K562 (cell line): ENCODE measurements around the gene CUL9. TPM values are rescaled to one million over a fixed set of nuclear protein-coding genes. Genes with fewer than 3 reads are reported as not detected.

Experiments
- ATAC-seq: fragments of 200-7000 bp; cut with Tn5 transposase; 3 replicates; pipeline ENCODE4 v1.9.1; 2020; ENCODE audit warnings: moderate library complexity
- BruUV-seq: library from RNA; stranded (reverse); fragments of 400-500 nt; replicated peaks from 2 replicates; lab custom pipeline; 2021; lab: Mats Ljungman, UMichigan
- CTCF ChIA-PET: fragments of 300-600 bp; formaldehyde crosslinking; extraction: SDS; loops from one replicate; lab custom pipeline; 2021; ENCODE audit warnings: low intra/inter-chr PET ratio; lab: Yijun Ruan, JAX
- POLR2A ChIA-PET: fragments of 300-600, 350-650 bp; sonication (Branson Sonifier 250); formaldehyde crosslinking; extraction: SDS; loops from one replicate; lab custom pipeline; 2021; ENCODE audit warnings: antibody characterized with exemption, inconsistent platforms; lab: Yijun Ruan, JAX
- DNase-seq, 4 experiments: peaks; one replicate each; pipeline versions ENCODE4 v3.0.0 to v3.0.0-alpha.2; 2011 to 2018; ENCODE audit warnings: low spot score in 3 of 4, mixed read lengths in 3 of 4; ENCODE audit errors: extremely low read depth in 1 of 4
- FAIRE-seq: peaks from 2 replicates; lab custom pipeline; 2011; peaks lifted over from hg19 to GRCh38; lab: Jason Lieb, UNC
- H2AFZ ChIP-seq: 2 replicates; pipeline ENCODE4 v1.6.0; 2011; ENCODE audit warnings: low read depth, low read length, control low read depth, inconsistent platforms
- H3K27ac ChIP-seq: fragments of 200-600 bp; 3 replicates; pipeline ENCODE4 v1.8.0; 2011; ENCODE audit warnings: low read depth, mild to moderate bottlenecking, control low read depth, inconsistent platforms, low read length, moderate library complexity, mixed read lengths; ENCODE audit errors: extremely low read depth
- H3K27me3 ChIP-seq, 2 experiments: fragments of 300-600 bp in 1 of 2; 2 replicates in 1 of 2; 3 replicates in 1 of 2; pipeline versions ENCODE4 v1.6.0 to v1.8.0; 2011; ENCODE audit warnings: inconsistent platforms in 2 of 2, low read length in 2 of 2, mild to moderate bottlenecking in 1 of 2, mixed read lengths in 1 of 2, moderate library complexity in 1 of 2; ENCODE audit not compliant: control insufficient read depth in 2 of 2, insufficient read depth in 2 of 2
- H3K36me3 ChIP-seq: fragments of 300-600 bp; 3 replicates; pipeline ENCODE4 v1.8.0; 2011; ENCODE audit warnings: mild to moderate bottlenecking, low read length, inconsistent platforms; ENCODE audit not compliant: control insufficient read depth, insufficient read depth
- H3K4me1 ChIP-seq, 2 experiments: fragments of 200-600 bp in 1 of 2; replicated peaks in 1 of 2; 2 replicates in 1 of 2; 3 replicates in 1 of 2; pipeline versions ENCODE4 v1.5.1 to v1.8.0; 2011; ENCODE audit warnings: inconsistent platforms in 2 of 2, low read length in 2 of 2, mild to moderate bottlenecking in 1 of 2, mixed read lengths in 1 of 2, moderate library complexity in 1 of 2; ENCODE audit not compliant: control insufficient read depth in 2 of 2, insufficient read depth in 2 of 2
- H3K4me2 ChIP-seq: 2 replicates; pipeline ENCODE4 v1.6.1; 2011; ENCODE audit warnings: low read length, control low read depth, inconsistent platforms, mixed read lengths; ENCODE audit not compliant: insufficient read depth
- H3K4me3 ChIP-seq: fragments of 200-600 bp; sonication (generic), shearing (Covaris generic); 2 replicates; pipeline ENCODE4 v1.5.1; 2016; ENCODE audit warnings: control low read depth, inconsistent platforms
- H3K79me2 ChIP-seq: fragments of 200-600 bp; 3 replicates; pipeline ENCODE4 v1.8.0; 2011; ENCODE audit warnings: low read length, inconsistent platforms; ENCODE audit not compliant: control insufficient read depth, insufficient read depth
- H3K9ac ChIP-seq, 2 experiments: 2 replicates each; pipeline versions ENCODE4 v1.6.0 to v1.6.1; 2011; ENCODE audit warnings: low read depth in 2 of 2, low read length in 2 of 2, control low read depth in 1 of 2, inconsistent platforms in 1 of 2, mild to moderate bottlenecking in 1 of 2, mixed read lengths in 1 of 2; ENCODE audit not compliant: insufficient read depth in 1 of 2
- H3K9me1 ChIP-seq: one replicate; pipeline ENCODE4 v1.6.0; 2011; ENCODE audit warnings: inconsistent platforms, mild to moderate bottlenecking, low read length, moderate library complexity; ENCODE audit not compliant: control insufficient read depth, insufficient read depth
- H3K9me3 ChIP-seq: replicated peaks from 2 replicates; pipeline ENCODE4 v1.5.1; 2011; ENCODE audit warnings: low read depth, low read length, inconsistent platforms; ENCODE audit not compliant: control insufficient read depth, insufficient read depth
- H4K20me1 ChIP-seq: replicated peaks from 2 replicates; pipeline ENCODE4 v1.6.1; 2011; ENCODE audit warnings: low read length, inconsistent platforms, mixed read lengths; ENCODE audit not compliant: control insufficient read depth, insufficient read depth
- CREBBP ChIP-seq: IDR thresholded peaks from one replicate; pipeline ENCODE4 v1.6.1; 2012; ENCODE audit warnings: low read depth, mild to moderate bottlenecking, control low read depth, inconsistent platforms, low read length
- MAFF ChIP-seq: IDR thresholded peaks from 2 replicates; pipeline ENCODE4 v1.6.1; 2012; ENCODE audit warnings: low read length, improper control_type of control experiment
- MECOM ChIP-seq: fragments of 250-450 bp; sonication (Bioruptor Pico); IDR thresholded peaks from 2 replicates; pipeline ENCODE4 v1.8.0; 2022; ENCODE audit warnings: inconsistent platforms
- NCOA1 ChIP-seq: fragments of 450-650 bp; IDR thresholded peaks from 2 replicates; pipeline ENCODE4 v1.6.1; 2016; ENCODE audit warnings: low read depth
- POLR2A ChIP-seq: fragments of 450-650 bp; conservative IDR thresholded peaks from 2 replicates; pipeline ENCODE4 v1.6.1; 2016
- XRCC3 ChIP-seq: fragments of 450-650 bp; IDR thresholded peaks from 2 replicates; pipeline ENCODE4 v1.6.1; 2017; ENCODE audit warnings: mild to moderate bottlenecking, moderate library complexity
- ZNF311 ChIP-seq: fragments of 250-450 bp; sonication (Bioruptor Pico); IDR thresholded peaks from 2 replicates; pipeline ENCODE4 v1.4.0; 2020; ENCODE audit warnings: mild to moderate bottlenecking, moderate library complexity
- ZNF431 ChIP-seq: sonication (generic); formaldehyde crosslinking; IDR thresholded peaks from 2 replicates; pipeline ENCODE4 v1.8.0; 2022; ENCODE audit warnings: mild to moderate bottlenecking, missing genetic modification reagents
- ZNF695 ChIP-seq: fragments of 450-650 bp; formaldehyde crosslinking; IDR thresholded peaks from 2 replicates; pipeline ENCODE4 v1.4.0; 2020; ENCODE audit warnings: mild to moderate bottlenecking, moderate library complexity
- WGBS: fragments of 100-300 bp; shearing (Covaris generic); methylation state at CpG from one replicate; pipeline ENCODE4 v1.1.6; 2016; ENCODE audit warnings: low coverage, mixed read lengths; ENCODE audit not compliant: insufficient coverage; ENCODE audit errors: missing lambda C conversion rate; 5-methylcytosine and 5-hydroxymethylcytosine counted together
- in situ Hi-C: fragments of 300-500 bp; cut with MboI; formaldehyde crosslinking; loops from 4 replicates; pipeline ENCODE4 v1.15.0; 2018; ENCODE audit warnings: inconsistent platforms, mixed read lengths
- intact Hi-C: fragments of 100-400 bp; cut with micrococcal nuclease; formaldehyde crosslinking; loops from 2 replicates; pipeline ENCODE4 v1.14.2; 2022
- polyA plus RNA-seq, 8 experiments: library from polyadenylated mRNA; depleted of rRNA in 4 of 8; stranded (reverse) in 5 of 8; unstranded in 3 of 8; fragments of >200 nt; fragmentation: Nextera tagmentation in 2 of 8; fragmentation: Illumina TruSeq in 1 of 8; extraction: Ambion mirVana in 2 of 8; extraction: Trizol in 1 of 8; gene quantifications; 2 replicates each; pipeline versions ENCODE4 v1.2.1 to v1.2.3, GENCODE V29; 2011 to 2014; ENCODE audit warnings: inconsistent platforms in 1 of 8, missing spikeins in 1 of 8
- total RNA-seq, 7 experiments: library from RNA; depleted of rRNA in 6 of 7; stranded (reverse); fragments of >200 nt in 6 of 7; fragmentation: Illumina TruSeq in 2 of 7; extraction: Trizol in 2 of 7; gene quantifications; 2 replicates each; pipeline versions ENCODE4 v1.2.1 to v1.2.3, GENCODE V29; 2011 to 2021; ENCODE audit warnings: low replicate concordance in 1 of 7
- TF ChIP-seq, protein P1 (sequence below), 2 experiments: fragments of 450-650 bp; IDR thresholded peaks; 2 replicates each; pipeline ENCODE4 v1.6.1; 2018; ENCODE audit warnings: mild to moderate bottlenecking in 2 of 2, low read depth in 1 of 2; ENCODE audit not compliant: partially characterized antibody in 2 of 2
- TF ChIP-seq, protein P2 (sequence below): fragments of 250-450 bp; sonication (Bioruptor Pico); IDR thresholded peaks from 2 replicates; pipeline ENCODE4 v1.8.0; 2022; ENCODE audit warnings: inconsistent platforms, mild to moderate bottlenecking, moderate library complexity, borderline replicate concordance
- TF ChIP-seq, protein P3 (sequence below), 3 experiments: fragments of 200-800 bp in 1 of 3; sonication (Bioruptor generic) in 1 of 3; sonication (generic) in 1 of 3; formaldehyde crosslinking in 1 of 3; IDR thresholded peaks; 2 replicates each; pipeline versions ENCODE4 v1.6.1 to v1.8.0; 2016 to 2022; ENCODE audit warnings: mild to moderate bottlenecking in 2 of 3, missing compliant biosample characterization in 2 of 3, missing genetic modification characterization in 2 of 3, missing genetic modification reagents in 1 of 3

The CUL9 gene
- total and polyA plus RNA-seq, 9 of the 15 experiments (the other 6 are each of a cell fraction or from before 2014, with no cell fraction given) = 0.50 to 20.7 (median 6.6) TPM

GRCh38 chr6:43187821-43188220, 5.8 kb downstream of the CUL9 start (continued):
- TF ChIP-seq, protein P1, sequence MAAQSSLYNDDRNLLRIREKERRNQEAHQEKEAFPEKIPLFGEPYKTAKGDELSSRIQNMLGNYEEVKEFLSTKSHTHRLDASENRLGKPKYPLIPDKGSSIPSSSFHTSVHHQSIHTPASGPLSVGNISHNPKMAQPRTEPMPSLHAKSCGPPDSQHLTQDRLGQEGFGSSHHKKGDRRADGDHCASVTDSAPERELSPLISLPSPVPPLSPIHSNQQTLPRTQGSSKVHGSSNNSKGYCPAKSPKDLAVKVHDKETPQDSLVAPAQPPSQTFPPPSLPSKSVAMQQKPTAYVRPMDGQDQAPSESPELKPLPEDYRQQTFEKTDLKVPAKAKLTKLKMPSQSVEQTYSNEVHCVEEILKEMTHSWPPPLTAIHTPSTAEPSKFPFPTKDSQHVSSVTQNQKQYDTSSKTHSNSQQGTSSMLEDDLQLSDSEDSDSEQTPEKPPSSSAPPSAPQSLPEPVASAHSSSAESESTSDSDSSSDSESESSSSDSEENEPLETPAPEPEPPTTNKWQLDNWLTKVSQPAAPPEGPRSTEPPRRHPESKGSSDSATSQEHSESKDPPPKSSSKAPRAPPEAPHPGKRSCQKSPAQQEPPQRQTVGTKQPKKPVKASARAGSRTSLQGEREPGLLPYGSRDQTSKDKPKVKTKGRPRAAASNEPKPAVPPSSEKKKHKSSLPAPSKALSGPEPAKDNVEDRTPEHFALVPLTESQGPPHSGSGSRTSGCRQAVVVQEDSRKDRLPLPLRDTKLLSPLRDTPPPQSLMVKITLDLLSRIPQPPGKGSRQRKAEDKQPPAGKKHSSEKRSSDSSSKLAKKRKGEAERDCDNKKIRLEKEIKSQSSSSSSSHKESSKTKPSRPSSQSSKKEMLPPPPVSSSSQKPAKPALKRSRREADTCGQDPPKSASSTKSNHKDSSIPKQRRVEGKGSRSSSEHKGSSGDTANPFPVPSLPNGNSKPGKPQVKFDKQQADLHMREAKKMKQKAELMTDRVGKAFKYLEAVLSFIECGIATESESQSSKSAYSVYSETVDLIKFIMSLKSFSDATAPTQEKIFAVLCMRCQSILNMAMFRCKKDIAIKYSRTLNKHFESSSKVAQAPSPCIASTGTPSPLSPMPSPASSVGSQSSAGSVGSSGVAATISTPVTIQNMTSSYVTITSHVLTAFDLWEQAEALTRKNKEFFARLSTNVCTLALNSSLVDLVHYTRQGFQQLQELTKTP (IDR thresholded peaks at IDR 0.05; ENCODE audit: low read depth in 1 of 2, partially characterized antibody in 2 of 2) = no peak
- TF ChIP-seq ZNF431 = no peak
- TF ChIP-seq, protein P2, sequence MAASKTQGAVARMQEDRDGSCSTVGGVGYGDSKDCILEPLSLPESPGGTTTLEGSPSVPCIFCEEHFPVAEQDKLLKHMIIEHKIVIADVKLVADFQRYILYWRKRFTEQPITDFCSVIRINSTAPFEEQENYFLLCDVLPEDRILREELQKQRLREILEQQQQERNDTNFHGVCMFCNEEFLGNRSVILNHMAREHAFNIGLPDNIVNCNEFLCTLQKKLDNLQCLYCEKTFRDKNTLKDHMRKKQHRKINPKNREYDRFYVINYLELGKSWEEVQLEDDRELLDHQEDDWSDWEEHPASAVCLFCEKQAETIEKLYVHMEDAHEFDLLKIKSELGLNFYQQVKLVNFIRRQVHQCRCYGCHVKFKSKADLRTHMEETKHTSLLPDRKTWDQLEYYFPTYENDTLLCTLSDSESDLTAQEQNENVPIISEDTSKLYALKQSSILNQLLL (CRISPR knock-in tag) = no peak
- TF ChIP-seq XRCC3 = no peak

DNA sequence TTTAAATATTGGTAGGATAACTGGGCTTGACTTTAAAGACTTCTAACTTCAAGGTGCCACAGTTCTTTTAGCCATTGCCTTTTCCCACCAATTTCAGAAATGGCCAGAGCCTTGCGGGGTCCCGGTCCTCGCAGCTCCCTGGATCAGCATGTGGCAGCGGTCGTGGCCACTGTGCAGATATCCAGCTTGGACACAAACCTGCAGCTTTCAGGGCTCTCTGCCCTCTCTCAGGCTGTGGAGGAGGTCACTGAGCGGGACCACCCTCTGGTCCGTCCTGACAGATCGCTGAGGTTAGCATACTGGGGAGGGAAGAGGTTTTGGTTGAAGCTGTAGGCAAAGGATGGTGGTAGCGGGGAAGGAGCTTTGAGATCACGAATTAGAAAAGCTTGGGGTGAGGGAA, 6.4 kb downstream of the CUL9 start:
- Histone ChIP-seq H3K4me2 (no peak overlapping the region), H3K4me1 (peaks cover 12 to 21% of the 10 kb centered on the region in 2 experiments), H3K9me1 (no peaks in the 10 kb centered on the region), H3K9ac (peak overlapping the region in 1 of 2 experiments; percentile 18; a peak in 1 of 4 replicates), H3K36me3 (peaks cover 46% of the 10 kb centered on the region), H3K27me3 (no peaks in the 10 kb centered on the region), H4K20me1 (no peaks in the 10 kb centered on the region), H3K9me3 (no peaks in the 10 kb centered on the region), H3K27ac (no peak overlapping the region), H3K4me3 (no peak overlapping the region), H3K79me2 (peaks cover 9% of the 10 kb centered on the region; the same call in 2 of the 3 replicates), H2AFZ (no peak overlapping the region)
- ChIA-PET CTCF (no interaction called here), POLR2A (interaction anchor here (0.6 to 1.5 kb wide), 5 partner anchors 14 to 33 kb away, joined by 3 to 5 read pairs (median 4); no protein-coding TSS in a partner anchor)
- 90% methylated on average over 10 of the region's 10 CpGs for WGBS
- intact Hi-C loops (no loop called here), in situ Hi-C loops (no loop called here)
- FAIRE-seq = no peak
- no peak for ATAC-seq
- DNase-seq = no peak
- no peak for TF ChIP-seq CREBBP
- no peak for TF ChIP-seq MECOM (CRISPR knock-in tag)
- TF ChIP-seq NCOA1 = no peak
- TF ChIP-seq ZNF311 = no peak
- TF ChIP-seq POLR2A = no peak
- TF ChIP-seq, protein P3, sequence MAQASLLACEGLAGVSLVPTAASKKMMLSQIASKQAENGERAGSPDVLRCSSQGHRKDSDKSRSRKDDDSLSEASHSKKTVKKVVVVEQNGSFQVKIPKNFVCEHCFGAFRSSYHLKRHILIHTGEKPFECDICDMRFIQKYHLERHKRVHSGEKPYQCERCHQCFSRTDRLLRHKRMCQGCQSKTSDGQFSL (CRISPR knock-in tag; IDR thresholded peaks at IDR 0.05) = no peak
- TF ChIP-seq, protein P3 (tag; IDR thresholded peaks at IDR 0.05) = no peak
- TF ChIP-seq ZNF695 = no peak
- TF ChIP-seq MAFF = no peak
- BruUV-seq = no TSS peak
